ENCODE results near the gene ADGRG6. TPM values are rescaled to one million over a fixed set of nuclear protein-coding genes. Genes with fewer than 3 reads are reported as not detected.

The ADGRG6 gene
- total and polyA plus RNA-seq, 2 of the 8 experiments (the other 6 are each of a cell fraction or from before 2014, with no cell fraction given) = 1.1 to 6.2 TPM

- Histone ChIP-seq H4K8ac (ENCODE audit: extremely low read depth, insufficient read depth, low read length) (no peak overlapping the region), H3K14ac (ENCODE audit: insufficient read length) (no peak overlapping the region), H2BK12ac (ENCODE audit: low read depth, low read length) (no peak overlapping the region), H3K4ac (replicated peaks; ENCODE audit: insufficient read length, low read depth, low read length) (no peak overlapping the region), H2BK15ac (ENCODE audit: low read length) (no peak overlapping the region), H3K4me1 (replicated peaks in 1 of 4; ENCODE audit: control insufficient read depth in 3 of 4, insufficient read depth in 4 of 4, low read length in 3 of 4) (no peaks in the 10 kb centered on the region), H3K79me1 (ENCODE audit: low read depth, low read length) (no peaks in the 10 kb centered on the region), H3K9me3 (ENCODE audit: insufficient read depth in 2 of 2, low read depth in 1 of 2, low read length in 1 of 2) (no peaks in the 10 kb centered on the region), H2BK5ac (ENCODE audit: low read depth, low read length) (no peak overlapping the region), H3K36me3 (ENCODE audit: control insufficient read depth in 2 of 4, insufficient read depth in 4 of 4, low read length in 3 of 4) (no peaks in the 10 kb centered on the region), H2BK120ac (replicated peaks; ENCODE audit: low read depth, low read length) (no peak overlapping the region), H3K56ac (replicated peaks; ENCODE audit: insufficient read length, low read depth, low read length) (no peak overlapping the region), H4K5ac (ENCODE audit: insufficient read length, low read depth, low read length) (no peak overlapping the region), H3K9ac (replicated peaks in 1 of 4; ENCODE audit: extremely low read depth in 1 of 4, low read depth in 3 of 4, low read length in 3 of 4) (no peak overlapping the region), H3K23me2 (ENCODE audit: low read depth, low read length) (no peaks in the 10 kb centered on the region), H3K4me3 (ENCODE audit: extremely low read depth in 1 of 4, insufficient read depth in 2 of 4, low read depth in 3 of 4, low read length in 4 of 4) (no peak overlapping the region), H4K91ac (replicated peaks; ENCODE audit: insufficient read length, low read length) (no peak overlapping the region), H3K4me2 (ENCODE audit: insufficient read depth in 1 of 2, low read depth in 2 of 2, low read length in 2 of 2) (no peak overlapping the region), H2AK5ac (ENCODE audit: low read depth, low read length) (no peak overlapping the region), H2AFZ (ENCODE audit: low read length) (no peak overlapping the region), H4K20me1 (replicated peaks in 1 of 2; ENCODE audit: control insufficient read depth in 1 of 2, insufficient read depth in 2 of 2, low read length in 2 of 2) (no peaks in the 10 kb centered on the region), H3K27ac (ENCODE audit: low read depth, low read length) (no peak overlapping the region), H3K23ac (ENCODE audit: insufficient read length) (no peak overlapping the region), H3K79me2 (ENCODE audit: control insufficient read depth in 1 of 2, insufficient read depth in 2 of 2, low read length in 2 of 2) (no peaks in the 10 kb centered on the region), H2BK20ac (ENCODE audit: low read length) (no peak overlapping the region), H3K18ac (ENCODE audit: extremely low read depth, low read length) (no peak overlapping the region), H3K27me3 (replicated peaks in 1 of 4; ENCODE audit: control insufficient read depth in 3 of 4, extremely low read depth in 1 of 4, insufficient read depth in 3 of 4, low read length in 3 of 4) (no peaks in the 10 kb centered on the region)
- ChIA-PET CTCF (ENCODE audit: partially characterized antibody) (no interaction called here), POLR2A (ENCODE audit: partially characterized antibody) (interaction anchor here (1.2 kb wide), 1 partner anchor 12 kb away, joined by 3 read pairs; no protein-coding TSS in a partner anchor)
- FAIRE-seq (no peak), DNase-seq (ENCODE audit: low read depth in 1 of 2, low spot score in 2 of 2) (no peak)
- WGBS, 2 experiments (ENCODE audit: extremely low coverage in 1 of 2, insufficient coverage in 1 of 2, insufficient read length in 1 of 2, insufficient replicate concordance in 2 of 2, low coverage in 1 of 2, low lambda C conversion rate in 2 of 2, missing lambda C conversion rate in 1 of 2) = 87% methylated on average over 9 of the region's 9 CpGs; no CpG with 5 or more reads in 1 of the 2 experiments
- TF ChIP-seq RXRA (IDR thresholded peaks at IDR 0.05; ENCODE audit: insufficient read depth, low read depth, low read length) = no peak
- no peak for TF ChIP-seq EZH2 (IDR thresholded peaks at IDR 0.05; ENCODE audit: low read depth, low read length, severe bottlenecking)
- no peak for TF ChIP-seq SP4 (IDR thresholded peaks at IDR 0.05; ENCODE audit: low read length)
- TF ChIP-seq EGR1 (IDR thresholded peaks at IDR 0.05; ENCODE audit: borderline replicate concordance, low read depth, low read length) = no peak
- no peak for TF ChIP-seq FOSL1 (IDR thresholded peaks at IDR 0.05; ENCODE audit: insufficient read depth, low read depth, low read length)
- no peak for TF ChIP-seq RFX5 (IDR thresholded peaks at IDR 0.05; ENCODE audit: borderline replicate concordance, low read depth, low read length)
- no peak for TF ChIP-seq KDM4A (IDR thresholded peaks at IDR 0.05; ENCODE audit: low read depth, low read length, severe bottlenecking)
- TF ChIP-seq POLR2A (IDR thresholded peaks at IDR 0.05; ENCODE audit: control extremely low read depth in 1 of 2, low read depth in 2 of 2, low read length in 2 of 2) = no peak
- no peak for TF ChIP-seq RNF2 (IDR thresholded peaks at IDR 0.05; ENCODE audit: borderline replicate concordance, low read depth, low read length, missing control alignments, poor library complexity, severe bottlenecking)
- no peak for TF ChIP-seq EP300 (IDR thresholded peaks at IDR 0.05; ENCODE audit: borderline replicate concordance in 1 of 2, low read depth in 2 of 2, low read length in 2 of 2)
Observed at GRCh38 chr6:142367501-142368018, 65.8 kb downstream of the ADGRG6 start.

Data from H1 (cell line).